ENCODE results near the gene PLD3. TPM values are rescaled to one million over a fixed set of nuclear protein-coding genes. Genes with fewer than 3 reads are reported as not detected.

The PLD3 gene, protein sequence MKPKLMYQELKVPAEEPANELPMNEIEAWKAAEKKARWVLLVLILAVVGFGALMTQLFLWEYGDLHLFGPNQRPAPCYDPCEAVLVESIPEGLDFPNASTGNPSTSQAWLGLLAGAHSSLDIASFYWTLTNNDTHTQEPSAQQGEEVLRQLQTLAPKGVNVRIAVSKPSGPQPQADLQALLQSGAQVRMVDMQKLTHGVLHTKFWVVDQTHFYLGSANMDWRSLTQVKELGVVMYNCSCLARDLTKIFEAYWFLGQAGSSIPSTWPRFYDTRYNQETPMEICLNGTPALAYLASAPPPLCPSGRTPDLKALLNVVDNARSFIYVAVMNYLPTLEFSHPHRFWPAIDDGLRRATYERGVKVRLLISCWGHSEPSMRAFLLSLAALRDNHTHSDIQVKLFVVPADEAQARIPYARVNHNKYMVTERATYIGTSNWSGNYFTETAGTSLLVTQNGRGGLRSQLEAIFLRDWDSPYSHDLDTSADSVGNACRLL
- 229 TPM for polyA plus RNA-seq (2013, experiment 1 of 4)
- polyA plus RNA-seq (2013, experiment 2 of 4): 228 TPM
- polyA plus RNA-seq (2013, experiment 3 of 4): 190 TPM
- polyA plus RNA-seq (2013, experiment 4 of 4): 208 TPM

DNA sequence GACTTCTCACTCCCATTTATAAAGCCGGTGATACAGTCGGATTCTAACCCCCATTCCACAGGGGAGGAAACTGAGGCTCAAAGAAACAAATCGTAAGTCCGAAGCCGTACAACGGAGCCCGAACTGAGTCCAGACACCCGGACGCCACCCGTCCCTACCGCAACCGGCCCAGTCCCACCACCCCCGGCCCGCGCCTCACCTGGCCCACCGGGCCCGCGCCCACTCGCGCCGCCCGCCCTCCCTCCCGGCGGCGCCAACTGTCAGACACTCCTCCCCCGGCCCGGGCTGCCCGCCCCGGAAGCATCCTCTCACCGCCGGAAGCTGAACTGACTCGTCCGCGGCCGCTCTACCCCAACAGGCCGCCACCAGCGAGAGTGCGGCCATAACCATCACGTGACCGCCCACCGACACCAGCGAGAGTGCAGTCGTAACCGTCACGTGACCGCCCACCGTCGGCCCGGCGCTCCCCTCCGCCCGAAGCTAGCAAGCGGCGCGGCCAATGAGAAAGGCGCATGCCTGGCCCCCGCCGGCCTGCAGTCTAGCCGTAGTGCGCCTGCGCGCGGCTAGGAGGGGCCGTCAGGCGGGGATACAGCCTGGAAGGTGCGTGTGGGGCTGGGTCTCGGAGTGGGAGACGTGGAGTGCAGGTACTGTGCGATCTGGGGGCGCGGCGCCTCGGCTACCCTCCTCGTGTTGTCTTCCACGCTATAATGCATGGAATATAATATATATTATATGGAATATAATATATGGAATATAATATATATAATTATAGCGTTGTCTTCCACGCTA lies at the start of gene PLD3, which contains the start of gene C19orf47:
Gene PLD3, plus strand, starts transcription at position 571 of the 789 bp plus-strand sequence. CDS start 17,789 bp downstream, outside the sequence.
Gene C19orf47, minus strand, starts transcription at position 273 of the 789 bp plus-strand sequence. CDS start 6,540 bp downstream, outside the sequence.
- H3K27ac ChIP-seq (ENCODE audit: insufficient read depth, low read depth, low read length, poor library complexity, severe bottlenecking): no peak within 1 kb of the TSS
- 0% methylated on average over 70 to 71 of the region's 77 CpGs for WGBS, 2 experiments
- no peaks in the 10 kb centered on the region for H3K27me3 ChIP-seq (ENCODE audit: control insufficient read depth, insufficient read depth, low read length, poor library complexity, severe bottlenecking)
- H3K4me3 ChIP-seq (ENCODE audit: insufficient read depth, low read depth, low read length): peak within 1 kb of the TSS; percentile 88
- no peaks in the 10 kb centered on the region for H3K9me3 ChIP-seq (ENCODE audit: control insufficient read depth, low read length)
- no peaks in the 10 kb centered on the region for H3K4me1 ChIP-seq (ENCODE audit: control insufficient read depth, insufficient read depth, low read length)
- no peaks in the 10 kb centered on the region for H3K36me3 ChIP-seq (ENCODE audit: control insufficient read depth, insufficient read depth, low read length)

DNA sequence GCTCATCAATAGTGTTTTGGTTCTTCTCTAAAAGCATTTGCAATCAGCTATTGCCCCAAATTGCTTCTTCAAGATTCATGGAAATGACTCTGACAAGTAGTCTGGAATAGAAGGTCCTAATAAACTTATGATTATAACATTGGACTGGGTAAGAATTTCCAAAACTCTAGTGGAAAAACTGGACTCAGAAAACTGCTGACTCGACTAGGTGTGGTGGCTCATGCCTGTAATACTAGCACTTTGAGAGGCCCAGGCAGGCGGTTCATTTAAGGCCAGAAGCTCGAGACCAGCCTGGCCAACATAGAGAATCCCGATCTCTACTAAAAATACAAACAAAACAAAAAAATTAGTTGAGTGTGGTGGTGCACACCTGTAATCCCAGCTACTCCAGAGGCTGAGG lies 47.8 kb upstream of the PLD3 start:
- no peaks in the 10 kb centered on the region for H3K4me1 ChIP-seq (ENCODE audit: control insufficient read depth, insufficient read depth, low read length)
- H3K27ac ChIP-seq (ENCODE audit: insufficient read depth, low read depth, low read length, poor library complexity, severe bottlenecking): no peak overlapping the region
- no peaks in the 10 kb centered on the region for H3K27me3 ChIP-seq (ENCODE audit: control insufficient read depth, insufficient read depth, low read length, poor library complexity, severe bottlenecking)
- no peaks in the 10 kb centered on the region for H3K36me3 ChIP-seq (ENCODE audit: control insufficient read depth, insufficient read depth, low read length)
- no peaks in the 10 kb centered on the region for H3K9me3 ChIP-seq (ENCODE audit: control insufficient read depth, low read length)
- 92 to 93% methylated on average over 4 of the region's 4 CpGs for WGBS, 2 experiments
- H3K4me3 ChIP-seq (ENCODE audit: insufficient read depth, low read depth, low read length): no peak overlapping the region

DNA sequence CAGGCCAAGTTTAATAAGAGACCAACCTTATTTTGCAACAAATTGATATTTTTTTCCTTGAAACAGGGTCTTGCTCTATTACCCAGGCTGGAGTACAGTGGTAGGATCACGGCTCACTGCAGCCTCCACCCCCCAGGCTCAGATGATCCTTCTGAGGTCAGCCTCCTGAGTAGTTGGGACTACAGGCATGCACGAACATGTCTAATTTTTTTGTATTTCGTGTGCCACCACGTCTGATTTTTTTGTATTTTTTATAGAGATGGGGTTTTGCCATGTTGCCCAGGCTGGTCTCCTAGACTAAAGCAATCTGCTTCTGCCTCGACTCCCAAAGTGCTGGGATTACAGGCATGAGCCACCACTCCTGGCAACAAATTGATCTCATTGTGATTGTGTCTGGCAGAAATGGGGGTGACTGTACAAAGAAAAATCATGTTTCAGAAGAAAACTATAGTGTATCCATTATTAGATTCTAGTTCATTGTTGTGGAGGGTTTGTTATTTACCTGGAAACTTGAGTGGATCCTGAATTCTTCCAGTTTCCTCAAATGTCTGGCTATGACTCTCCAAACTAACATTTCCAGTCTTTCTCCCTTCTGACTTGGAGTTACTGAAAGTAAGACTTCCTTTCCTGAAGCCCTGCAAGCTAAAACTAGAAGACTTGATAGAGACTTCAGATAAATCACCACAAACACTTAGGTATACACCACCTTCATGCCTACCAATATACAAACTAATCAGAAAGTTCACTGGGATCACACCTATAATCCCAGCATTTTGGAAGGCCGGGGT lies 46.1 kb upstream of the PLD3 start:
- Histone ChIP-seq H3K36me3 (ENCODE audit: control insufficient read depth, insufficient read depth, low read length) (no peaks in the 10 kb centered on the region), H3K4me1 (ENCODE audit: control insufficient read depth, insufficient read depth, low read length) (no peaks in the 10 kb centered on the region), H3K27me3 (ENCODE audit: control insufficient read depth, insufficient read depth, low read length, poor library complexity, severe bottlenecking) (no peaks in the 10 kb centered on the region), H3K4me3 (ENCODE audit: insufficient read depth, low read depth, low read length) (no peak overlapping the region), H3K9me3 (ENCODE audit: control insufficient read depth, low read length) (no peaks in the 10 kb centered on the region), H3K27ac (ENCODE audit: insufficient read depth, low read depth, low read length, poor library complexity, severe bottlenecking) (no peak overlapping the region)
- 88 to 89% methylated on average over 6 of the region's 6 CpGs for WGBS, 2 experiments

DNA sequence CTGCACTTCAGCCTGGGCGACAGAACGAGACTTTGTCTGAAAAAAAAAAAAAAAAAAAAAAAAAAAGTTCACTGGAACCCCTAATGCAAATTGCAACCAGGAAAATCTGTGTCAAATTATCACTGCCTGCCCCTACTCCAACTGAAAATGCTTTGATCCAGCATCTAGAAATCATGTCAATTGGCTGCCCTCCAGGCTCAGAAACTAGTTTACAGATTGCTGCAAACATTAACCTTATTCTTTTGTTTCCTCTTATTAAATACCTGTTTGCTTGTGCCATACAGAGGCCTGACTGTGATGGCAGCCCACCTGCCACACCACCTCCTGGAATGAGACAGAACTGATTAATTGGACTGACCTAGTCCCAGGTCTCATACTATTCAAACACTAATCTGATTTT lies 44.7 kb upstream of the PLD3 start:
- Histone ChIP-seq H3K27ac (ENCODE audit: insufficient read depth, low read depth, low read length, poor library complexity, severe bottlenecking) (no peak overlapping the region), H3K4me1 (ENCODE audit: control insufficient read depth, insufficient read depth, low read length) (no peaks in the 10 kb centered on the region), H3K27me3 (ENCODE audit: control insufficient read depth, insufficient read depth, low read length, poor library complexity, severe bottlenecking) (no peaks in the 10 kb centered on the region), H3K9me3 (ENCODE audit: control insufficient read depth, low read length) (no peaks in the 10 kb centered on the region), H3K36me3 (ENCODE audit: control insufficient read depth, insufficient read depth, low read length) (no peaks in the 10 kb centered on the region), H3K4me3 (ENCODE audit: insufficient read depth, low read depth, low read length) (no peak overlapping the region)
- WGBS, 2 experiments: 91 to 96% methylated on average over 2 of the region's 2 CpGs

DNA sequence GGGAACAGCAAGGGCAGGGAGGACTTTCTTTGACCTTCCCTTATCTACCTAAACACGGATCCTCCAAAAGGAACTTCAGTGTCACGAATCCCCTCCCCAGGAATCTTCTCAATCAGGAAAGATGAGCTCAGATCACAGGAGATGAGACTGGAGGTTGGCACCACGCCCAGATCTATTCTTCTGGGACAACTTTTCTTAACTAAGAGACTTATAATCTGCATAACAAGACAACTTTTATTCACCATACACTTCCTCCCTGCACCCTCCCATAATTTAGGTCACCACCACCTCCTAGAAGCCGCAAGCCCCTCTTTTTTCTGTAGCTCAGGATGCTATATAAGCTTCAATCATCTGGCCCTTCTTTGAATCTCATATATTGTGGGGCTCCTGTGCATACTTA lies 44.2 kb upstream of the PLD3 start:
- H3K27ac ChIP-seq (ENCODE audit: insufficient read depth, low read depth, low read length, poor library complexity, severe bottlenecking): no peak overlapping the region
- H3K27me3 ChIP-seq (ENCODE audit: control insufficient read depth, insufficient read depth, low read length, poor library complexity, severe bottlenecking): no peaks in the 10 kb centered on the region
- H3K9me3 ChIP-seq (ENCODE audit: control insufficient read depth, low read length): no peaks in the 10 kb centered on the region
- 64 to 80% methylated on average over 4 of the region's 4 CpGs for WGBS, 2 experiments
- H3K4me3 ChIP-seq (ENCODE audit: insufficient read depth, low read depth, low read length): no peak overlapping the region
- no peaks in the 10 kb centered on the region for H3K4me1 ChIP-seq (ENCODE audit: control insufficient read depth, insufficient read depth, low read length)
- no peaks in the 10 kb centered on the region for H3K36me3 ChIP-seq (ENCODE audit: control insufficient read depth, insufficient read depth, low read length)

DNA sequence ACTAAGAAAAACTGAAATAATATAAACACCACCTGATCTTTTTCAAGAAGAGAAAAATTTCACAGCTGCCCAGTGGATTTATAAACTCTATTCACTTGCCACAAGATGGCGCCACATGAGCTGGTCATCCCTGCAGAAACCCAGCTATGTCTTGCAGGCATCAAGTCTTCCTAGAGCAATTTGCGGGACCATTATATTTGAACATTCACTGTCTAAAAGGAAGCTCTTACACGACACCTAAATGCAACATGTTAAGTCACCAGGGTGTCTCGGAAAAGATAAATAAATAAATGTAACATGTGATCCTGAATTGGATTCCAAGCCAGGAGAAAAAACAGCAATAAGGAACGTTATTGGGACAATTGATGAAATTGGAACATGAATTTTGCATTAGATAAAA lies 43.1 kb upstream of the PLD3 start:
- Histone ChIP-seq H3K4me1 (ENCODE audit: control insufficient read depth, insufficient read depth, low read length) (no peaks in the 10 kb centered on the region), H3K27ac (ENCODE audit: insufficient read depth, low read depth, low read length, poor library complexity, severe bottlenecking) (no peak overlapping the region), H3K27me3 (ENCODE audit: control insufficient read depth, insufficient read depth, low read length, poor library complexity, severe bottlenecking) (no peaks in the 10 kb centered on the region), H3K9me3 (ENCODE audit: control insufficient read depth, low read length) (no peaks in the 10 kb centered on the region), H3K36me3 (ENCODE audit: control insufficient read depth, insufficient read depth, low read length) (no peaks in the 10 kb centered on the region), H3K4me3 (ENCODE audit: insufficient read depth, low read depth, low read length) (no peak overlapping the region)
- 32 to 33% methylated on average over 5 of the region's 5 CpGs for WGBS, 2 experiments

DNA sequence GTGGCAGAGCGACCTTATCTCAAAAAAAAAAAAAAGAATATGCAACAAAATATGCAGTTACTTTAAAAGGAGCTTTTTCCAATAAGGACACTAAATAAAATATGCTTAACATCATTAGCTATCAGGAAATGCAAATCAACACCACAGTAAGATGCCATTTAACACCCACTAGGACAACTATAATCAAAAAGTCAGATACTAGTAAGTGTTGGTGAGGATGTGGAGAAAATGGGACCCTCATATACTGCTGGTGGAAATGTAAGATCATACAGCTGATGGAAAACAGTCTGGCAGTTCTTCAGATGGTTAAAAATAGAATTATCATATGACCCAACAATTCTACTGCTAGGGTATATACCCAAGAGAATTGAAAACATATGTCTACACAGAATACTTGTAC lies 38.8 kb upstream of the PLD3 start:
- Histone ChIP-seq H3K4me3 (ENCODE audit: insufficient read depth, low read depth, low read length) (no peak overlapping the region), H3K27me3 (ENCODE audit: control insufficient read depth, insufficient read depth, low read length, poor library complexity, severe bottlenecking) (no peaks in the 10 kb centered on the region), H3K9me3 (ENCODE audit: control insufficient read depth, low read length) (no peaks in the 10 kb centered on the region), H3K4me1 (ENCODE audit: control insufficient read depth, insufficient read depth, low read length) (no peaks in the 10 kb centered on the region), H3K36me3 (ENCODE audit: control insufficient read depth, insufficient read depth, low read length) (no peaks in the 10 kb centered on the region), H3K27ac (ENCODE audit: insufficient read depth, low read depth, low read length, poor library complexity, severe bottlenecking) (no peak overlapping the region)
- whole genome bisulfite sequencing, 2 experiments: 90 to 100% methylated on average over 1 of the region's 1 CpG

DNA sequence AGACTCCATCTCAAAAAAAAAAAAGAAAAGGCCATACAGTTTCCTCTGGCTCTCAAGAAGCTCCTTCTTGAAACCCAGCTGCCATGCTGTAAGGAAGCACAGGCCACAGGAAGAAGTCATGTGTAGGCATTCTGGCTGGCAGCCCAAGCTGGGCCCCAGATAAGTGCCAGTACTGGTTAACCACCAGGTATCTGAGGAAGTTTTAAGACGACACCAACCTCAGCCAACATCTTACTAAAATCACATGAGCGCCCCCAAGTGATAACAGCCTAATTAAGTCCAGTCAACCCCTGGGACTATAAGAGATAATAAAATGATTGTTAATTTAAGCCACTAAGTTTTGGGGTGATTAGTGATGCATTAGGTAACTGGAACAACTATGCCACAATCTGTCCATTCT lies 36.0 kb upstream of the PLD3 start:
- WGBS, 2 experiments: 69 to 72% methylated on average over 2 of the region's 2 CpGs
- H3K36me3 ChIP-seq (ENCODE audit: control insufficient read depth, insufficient read depth, low read length): no peaks in the 10 kb centered on the region
- H3K27me3 ChIP-seq (ENCODE audit: control insufficient read depth, insufficient read depth, low read length, poor library complexity, severe bottlenecking): no peaks in the 10 kb centered on the region

DNA sequence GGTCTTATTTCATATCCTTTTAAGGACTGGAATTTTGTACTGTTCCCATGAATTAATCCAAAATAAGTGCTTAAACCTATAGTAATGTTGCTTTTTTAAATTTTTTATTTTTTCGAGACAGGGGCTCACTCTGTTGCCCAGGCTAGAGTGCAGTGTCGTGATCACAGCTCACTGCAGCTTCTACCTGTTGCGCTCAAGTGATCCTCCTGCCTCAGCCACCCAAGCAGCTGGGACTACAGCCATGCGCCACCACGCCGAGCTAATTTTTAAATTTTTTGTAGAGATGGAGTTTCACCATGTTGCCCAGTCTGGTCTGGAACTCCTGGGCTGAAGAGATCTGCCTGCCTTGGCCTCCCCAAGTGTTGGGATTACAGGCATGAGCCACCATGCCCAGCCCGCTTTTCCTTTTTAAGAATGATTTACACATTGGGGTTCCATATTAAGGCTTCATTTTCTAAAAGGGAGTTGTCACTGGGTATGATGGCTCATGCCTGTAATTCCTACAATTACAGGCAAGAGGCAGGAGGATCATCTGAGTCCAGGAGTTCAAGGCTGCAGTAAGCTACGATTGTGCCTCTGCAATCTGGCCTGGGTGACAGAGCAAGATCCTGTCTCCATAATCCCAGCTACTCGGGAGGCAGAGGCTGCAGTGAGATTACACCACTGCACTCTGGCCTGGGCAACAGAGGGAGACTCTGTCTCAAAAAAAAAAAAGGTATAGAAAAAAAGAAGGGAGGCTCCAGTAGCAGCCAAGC lies 35.1 kb upstream of the PLD3 start:
- Histone ChIP-seq H3K36me3 (ENCODE audit: control insufficient read depth, insufficient read depth, low read length) (no peaks in the 10 kb centered on the region), H3K4me3 (ENCODE audit: insufficient read depth, low read depth, low read length) (no peak overlapping the region), H3K27ac (ENCODE audit: insufficient read depth, low read depth, low read length, poor library complexity, severe bottlenecking) (no peak overlapping the region), H3K4me1 (ENCODE audit: control insufficient read depth, insufficient read depth, low read length) (no peaks in the 10 kb centered on the region), H3K9me3 (ENCODE audit: control insufficient read depth, low read length) (no peaks in the 10 kb centered on the region), H3K27me3 (ENCODE audit: control insufficient read depth, insufficient read depth, low read length, poor library complexity, severe bottlenecking) (no peaks in the 10 kb centered on the region)
- WGBS, 2 experiments: 92 to 93% methylated on average over 9 of the region's 9 CpGs

More for the DNA sequence above, 36.0 kb upstream of the PLD3 start:
- Histone ChIP-seq H3K4me3 (ENCODE audit: insufficient read depth, low read depth, low read length) (no peak overlapping the region), H3K9me3 (ENCODE audit: control insufficient read depth, low read length) (no peaks in the 10 kb centered on the region), H3K27ac (ENCODE audit: insufficient read depth, low read depth, low read length, poor library complexity, severe bottlenecking) (no peak overlapping the region), H3K4me1 (ENCODE audit: control insufficient read depth, insufficient read depth, low read length) (no peaks in the 10 kb centered on the region)

Data from ectodermal cell (in vitro differentiated cells).